DOHH2 (cell line): ENCODE results near the gene CFAP46.

Experiments used
- EZH2phosphoT487 ChIP-seq: fragments of 200-600 bp; sonication (generic); IDR thresholded peaks from 2 replicates; pipeline ENCODE4 v1.6.1; 2017; ENCODE audit warnings: borderline replicate concordance, mild to moderate bottlenecking, antibody characterized with exemption, low read length, moderate library complexity, mixed read lengths
- TF ChIP-seq, protein P1 (sequence below): fragments of 200-600 bp; sonication (generic); IDR thresholded peaks from one replicate; pipeline ENCODE4 v1.5.1; 2014; ENCODE audit warnings: antibody characterized with exemption, mild to moderate bottlenecking, low read depth, low read length; ENCODE audit not compliant: poor library complexity, severe bottlenecking

DNA sequence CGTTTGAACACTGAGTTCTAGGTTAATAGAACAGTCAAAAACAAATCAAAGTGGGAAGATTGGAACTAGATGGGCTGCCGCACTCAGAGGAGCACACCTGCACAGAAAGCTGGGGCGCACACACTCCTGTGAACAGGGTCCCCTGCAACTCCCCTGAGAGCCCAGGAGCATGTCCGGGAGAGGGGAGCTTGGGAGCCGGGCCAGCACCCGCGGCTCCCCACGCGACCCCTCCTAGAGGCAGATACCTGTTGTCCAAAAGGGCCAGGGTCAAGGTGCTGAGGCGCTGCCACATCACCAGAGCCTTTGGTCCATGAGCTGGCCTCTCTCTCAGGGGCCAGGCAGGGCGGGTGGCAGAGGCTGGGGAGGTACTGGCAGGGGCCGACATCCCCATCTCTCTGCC lies 162.0 kb downstream of the CFAP46 start:
- TF ChIP-seq, protein P1, sequence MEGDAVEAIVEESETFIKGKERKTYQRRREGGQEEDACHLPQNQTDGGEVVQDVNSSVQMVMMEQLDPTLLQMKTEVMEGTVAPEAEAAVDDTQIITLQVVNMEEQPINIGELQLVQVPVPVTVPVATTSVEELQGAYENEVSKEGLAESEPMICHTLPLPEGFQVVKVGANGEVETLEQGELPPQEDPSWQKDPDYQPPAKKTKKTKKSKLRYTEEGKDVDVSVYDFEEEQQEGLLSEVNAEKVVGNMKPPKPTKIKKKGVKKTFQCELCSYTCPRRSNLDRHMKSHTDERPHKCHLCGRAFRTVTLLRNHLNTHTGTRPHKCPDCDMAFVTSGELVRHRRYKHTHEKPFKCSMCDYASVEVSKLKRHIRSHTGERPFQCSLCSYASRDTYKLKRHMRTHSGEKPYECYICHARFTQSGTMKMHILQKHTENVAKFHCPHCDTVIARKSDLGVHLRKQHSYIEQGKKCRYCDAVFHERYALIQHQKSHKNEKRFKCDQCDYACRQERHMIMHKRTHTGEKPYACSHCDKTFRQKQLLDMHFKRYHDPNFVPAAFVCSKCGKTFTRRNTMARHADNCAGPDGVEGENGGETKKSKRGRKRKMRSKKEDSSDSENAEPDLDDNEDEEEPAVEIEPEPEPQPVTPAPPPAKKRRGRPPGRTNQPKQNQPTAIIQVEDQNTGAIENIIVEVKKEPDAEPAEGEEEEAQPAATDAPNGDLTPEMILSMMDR = no peak
- no peak for TF ChIP-seq EZH2phosphoT487
